ENCODE data around the gene ACOT8.
"Not testable (repeated sequence)": the region's sequence is repeated elsewhere in the genome, so short reads cannot be mapped to it uniquely, and the experiment has no call there.

The ACOT8 gene

DNA sequence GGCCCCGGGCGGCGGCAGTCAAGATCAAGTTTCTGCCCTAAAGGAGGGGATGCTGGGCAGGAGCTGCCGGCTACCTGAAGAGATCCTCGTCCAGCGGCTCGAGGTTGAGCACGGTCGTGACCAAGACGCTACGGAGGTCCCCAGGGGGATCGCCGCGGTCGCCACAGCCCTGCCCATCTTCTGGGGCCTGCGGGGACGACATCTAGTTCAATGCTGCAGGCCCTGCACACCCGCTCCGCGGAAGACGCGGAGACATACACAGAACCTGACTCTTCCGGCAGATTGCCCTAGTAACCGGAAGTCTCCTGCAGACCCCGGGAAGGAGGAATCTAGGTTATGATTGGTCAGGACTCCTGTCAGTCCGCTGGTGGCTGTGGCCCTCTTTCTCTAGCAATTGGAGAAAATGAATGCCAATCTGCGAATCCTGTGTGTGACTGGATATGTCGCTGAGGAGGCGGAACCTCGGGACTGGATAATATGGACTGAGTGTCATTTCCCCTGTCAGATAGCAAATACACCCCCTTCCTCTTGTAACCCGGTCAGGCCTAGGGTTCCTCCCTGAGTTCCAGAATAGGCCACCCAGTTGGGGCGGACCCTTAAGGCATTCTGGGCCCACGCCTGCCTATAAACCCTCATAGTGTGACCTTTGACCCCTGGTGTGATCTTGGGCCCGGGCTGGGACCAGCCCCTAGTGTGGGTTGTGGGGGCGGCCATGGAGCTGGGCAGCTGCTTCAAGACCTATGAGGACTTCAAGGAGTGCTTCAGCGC, at the start of gene ACOT8, which contains the start of gene ZSWIM3:
TSS of gene ACOT8 (minus strand) at position 279 of the 768 bp plus-strand sequence. CDS start at position 202, 77 bp downstream.
TSS of gene ZSWIM3 (plus strand) at position 501 of the 768 bp plus-strand sequence. CDS start at position 713, 212 bp downstream.
- TF ChIP-seq GATA1 (IDR thresholded peaks at IDR 0.05; ENCODE audit: low read depth, low read length) (no peak), POLR2A (IDR thresholded peaks at IDR 0.05; ENCODE audit: low read length) (peak; percentile 94)

DNA sequence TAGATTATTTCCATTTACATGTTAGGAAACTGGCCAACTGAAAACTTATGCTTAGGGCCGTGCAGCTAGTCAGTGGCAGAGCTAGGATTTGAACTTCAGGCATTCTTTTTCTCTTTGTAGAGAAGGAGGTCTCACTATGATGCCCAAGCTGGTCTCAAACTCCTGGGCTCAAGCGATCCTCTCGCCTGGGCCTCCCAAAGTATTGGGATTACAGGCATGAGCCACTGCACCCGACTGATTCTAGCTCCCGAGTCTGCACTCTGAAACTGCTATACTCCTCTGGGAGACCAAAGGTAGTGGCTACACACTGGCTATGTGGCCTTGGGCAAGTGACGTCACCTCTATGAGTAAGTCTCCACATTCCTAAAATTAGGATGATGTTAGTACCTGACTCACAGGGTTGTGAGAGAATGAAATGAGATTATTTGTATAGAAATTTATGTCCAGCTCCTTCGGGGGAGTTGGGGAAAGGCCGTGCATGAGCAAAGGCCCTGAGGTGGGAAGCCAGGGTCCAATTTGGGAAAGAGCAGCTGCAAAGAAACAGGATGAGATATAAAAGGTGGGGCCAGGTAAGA, 48.4 kb upstream of the ACOT8 start:
- DNase-seq, result peak in 1 of 2 experiments; percentile 20
- TF ChIP-seq GATA1 (IDR thresholded peaks at IDR 0.05; ENCODE audit: low read depth, low read length) (no peak), POLR2A (IDR thresholded peaks at IDR 0.05; ENCODE audit: low read length) (no peak)

More for the DNA sequence above, at the start of gene ACOT8, which contains the start of gene ZSWIM3:
- DNase-seq, result peak; percentile 99 to 100

DNA sequence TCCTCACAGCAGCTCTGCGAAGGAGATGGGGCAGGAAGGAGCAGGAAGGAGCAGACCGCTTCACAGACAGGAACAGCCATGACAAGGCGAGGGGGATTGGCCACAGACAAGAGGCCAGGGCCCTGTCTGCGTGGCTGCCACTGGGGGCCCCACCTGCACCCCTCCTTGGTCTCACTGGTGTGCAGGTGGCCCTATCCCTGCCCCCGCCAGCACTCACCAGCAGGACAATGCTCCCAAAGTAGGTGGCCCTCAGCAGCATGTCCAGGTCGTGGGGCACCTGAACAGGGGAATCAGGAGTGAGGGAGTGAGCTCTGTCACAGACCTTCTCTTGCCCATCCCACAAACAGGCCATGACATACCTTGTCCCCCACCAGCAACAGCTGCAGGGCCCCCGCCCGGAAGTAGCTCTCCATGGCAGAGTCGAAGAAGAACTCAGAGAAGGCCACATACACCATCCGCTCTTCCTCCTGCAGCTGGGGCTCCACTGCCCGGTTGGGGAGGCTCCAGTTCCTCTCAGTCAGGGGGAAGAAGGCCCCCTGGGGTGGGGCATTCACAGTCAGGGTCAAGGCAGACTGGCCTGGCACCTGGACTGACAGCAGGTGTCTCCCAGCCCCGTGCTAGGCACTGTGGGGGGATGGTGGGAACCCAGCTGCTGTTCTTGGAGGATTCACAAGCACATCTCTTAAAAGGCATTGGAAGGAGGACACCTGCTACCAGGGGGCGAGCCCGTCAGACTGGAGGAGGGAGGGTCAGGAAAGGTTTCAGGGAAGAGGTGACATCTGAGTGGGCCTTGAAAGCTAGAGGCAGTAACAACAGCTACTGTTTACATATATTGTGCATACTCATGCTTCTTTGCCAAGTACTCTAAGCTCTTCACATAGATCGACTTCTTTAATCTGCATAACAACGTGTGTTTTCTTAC, 47.7 kb upstream of the ACOT8 start:
- no peak for TF ChIP-seq GATA1 (IDR thresholded peaks at IDR 0.05; ENCODE audit: low read depth, low read length)
- no peak for TF ChIP-seq POLR2A (IDR thresholded peaks at IDR 0.05; ENCODE audit: low read length)
- no peak for DNase-seq

DNA sequence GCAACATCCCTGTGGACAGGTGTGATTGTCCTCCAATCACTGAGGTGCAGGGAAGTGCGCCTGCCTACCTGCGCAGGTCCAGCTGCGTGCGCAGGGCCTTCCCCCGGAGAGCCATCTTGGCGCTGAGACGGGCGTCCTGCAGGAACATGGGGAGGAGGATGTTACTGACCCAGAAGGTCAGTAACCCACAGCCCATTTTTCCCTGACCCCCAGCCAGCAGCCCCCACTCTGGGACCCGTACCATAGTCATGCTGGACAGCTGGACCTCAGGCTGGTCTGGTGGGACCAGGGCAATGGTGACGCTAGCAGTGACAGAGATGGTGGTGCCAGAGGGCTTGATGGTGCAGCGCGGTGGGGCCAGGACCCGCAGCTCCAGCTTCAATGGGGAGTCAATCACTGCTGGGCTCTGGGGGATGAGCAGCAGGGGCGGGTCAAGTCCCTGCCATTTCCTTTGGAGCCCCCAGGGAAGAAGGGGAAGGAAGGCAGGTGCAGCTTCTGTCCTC, 45.1 kb upstream of the ACOT8 start:
- TF ChIP-seq GATA1 (IDR thresholded peaks at IDR 0.05; ENCODE audit: low read depth, low read length) (no peak), POLR2A (IDR thresholded peaks at IDR 0.05; ENCODE audit: low read length) (no peak)
- no peak for DNase-seq

DNA sequence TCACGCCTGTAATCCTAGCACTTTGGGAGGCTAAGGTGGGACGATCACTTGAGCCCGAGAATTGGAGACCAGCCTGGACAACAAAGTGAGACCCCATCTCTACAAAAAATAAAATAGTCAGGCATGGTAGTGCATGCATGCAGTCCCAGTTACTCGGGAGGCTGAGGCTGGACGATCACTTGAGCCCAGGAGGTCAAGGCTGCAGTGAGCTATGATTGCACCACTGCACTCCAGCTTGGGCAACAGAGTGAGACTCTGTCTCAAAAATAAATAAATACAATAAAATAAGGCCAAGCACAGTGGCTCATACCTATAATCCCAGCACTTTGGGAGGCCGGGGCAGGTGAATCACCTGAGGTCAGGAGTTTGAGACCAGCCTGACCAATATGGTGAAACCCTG, 44.1 kb upstream of the ACOT8 start:
- DNase-seq, result not testable (repeated sequence)

DNA sequence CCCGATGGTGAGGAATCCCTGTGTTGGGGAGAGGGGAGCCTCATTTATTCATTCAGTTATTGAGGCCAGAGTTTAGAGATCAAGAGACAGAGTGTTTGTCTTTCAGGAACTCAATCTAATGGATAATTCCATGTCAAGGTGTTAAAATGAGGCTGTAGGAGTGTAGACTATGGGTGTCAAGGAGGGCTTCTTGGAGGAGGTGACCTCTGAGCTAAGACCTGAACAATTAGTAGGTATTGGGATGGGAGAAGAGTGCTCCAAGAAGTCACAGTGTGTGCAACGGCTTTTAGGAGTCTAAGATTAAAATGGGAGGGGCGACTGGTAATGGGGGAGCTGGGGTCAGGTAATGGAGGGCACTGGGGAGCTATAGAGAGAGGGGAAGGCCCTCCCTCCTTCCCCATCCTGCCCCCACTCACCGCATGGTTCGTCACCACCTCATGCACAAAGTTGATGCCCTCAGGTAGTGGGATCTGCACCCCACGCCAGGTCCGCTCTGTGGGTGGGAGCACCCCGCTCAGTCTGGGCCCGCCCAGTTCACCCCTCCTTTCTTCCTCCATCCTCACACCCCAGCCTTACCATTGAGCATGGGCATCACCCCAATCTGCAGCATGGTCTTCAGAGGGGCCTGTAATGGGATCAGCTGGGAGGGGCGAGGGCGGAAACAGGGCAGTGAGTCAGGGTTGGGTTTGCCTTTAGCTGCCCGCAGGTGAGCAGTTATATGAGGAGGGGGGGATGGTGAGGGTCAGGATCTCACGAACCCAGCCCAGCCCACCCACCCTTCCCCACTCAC, 42.0 kb upstream of the ACOT8 start:
- DNase-seq, result no peak
- no peak for TF ChIP-seq GATA1 (IDR thresholded peaks at IDR 0.05; ENCODE audit: low read depth, low read length)
- TF ChIP-seq POLR2A (IDR thresholded peaks at IDR 0.05; ENCODE audit: low read length), result no peak

DNA sequence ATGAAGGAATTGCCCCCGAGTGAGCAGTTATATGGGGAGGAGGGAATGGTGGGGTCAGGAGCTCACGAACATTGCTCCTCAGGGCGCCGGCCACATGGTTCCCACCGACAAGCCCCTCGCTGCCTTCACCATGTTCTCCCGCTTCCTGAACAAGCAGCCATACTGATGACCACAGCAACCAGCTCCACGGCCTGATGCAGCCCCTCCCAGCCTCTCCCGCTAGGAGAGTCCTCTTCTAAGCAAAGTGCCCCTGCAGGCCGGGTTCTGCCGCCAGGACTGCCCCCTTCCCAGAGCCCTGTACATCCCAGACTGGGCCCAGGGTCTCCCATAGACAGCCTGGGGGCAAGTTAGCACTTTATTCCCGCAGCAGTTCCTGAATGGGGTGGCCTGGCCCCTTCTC, 41.1 kb upstream of the ACOT8 start:
- TF ChIP-seq POLR2A (IDR thresholded peaks at IDR 0.05; ENCODE audit: low read length), result no peak
- no peak for DNase-seq

DNA sequence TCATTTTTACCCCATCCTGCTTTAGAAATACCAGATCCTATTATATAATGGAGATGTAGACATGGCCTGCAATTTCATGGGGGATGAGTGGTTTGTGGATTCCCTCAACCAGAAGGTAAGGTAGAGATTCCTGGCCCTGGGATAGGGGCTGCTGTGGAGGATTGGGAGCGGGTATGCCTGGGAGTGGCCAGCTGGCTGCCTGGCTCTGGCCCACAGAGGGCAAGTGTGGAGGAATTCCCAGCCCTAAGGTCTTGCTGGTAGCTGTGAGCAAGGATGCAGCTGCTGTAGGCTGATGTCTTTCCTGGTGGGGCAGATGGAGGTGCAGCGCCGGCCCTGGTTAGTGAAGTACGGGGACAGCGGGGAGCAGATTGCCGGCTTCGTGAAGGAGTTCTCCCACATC, 40.5 kb upstream of the ACOT8 start:
- no peak for DNase-seq
- no peak for TF ChIP-seq POLR2A (IDR thresholded peaks at IDR 0.05; ENCODE audit: low read length)
- TF ChIP-seq GATA1 (IDR thresholded peaks at IDR 0.05; ENCODE audit: low read depth, low read length), result no peak

DNA sequence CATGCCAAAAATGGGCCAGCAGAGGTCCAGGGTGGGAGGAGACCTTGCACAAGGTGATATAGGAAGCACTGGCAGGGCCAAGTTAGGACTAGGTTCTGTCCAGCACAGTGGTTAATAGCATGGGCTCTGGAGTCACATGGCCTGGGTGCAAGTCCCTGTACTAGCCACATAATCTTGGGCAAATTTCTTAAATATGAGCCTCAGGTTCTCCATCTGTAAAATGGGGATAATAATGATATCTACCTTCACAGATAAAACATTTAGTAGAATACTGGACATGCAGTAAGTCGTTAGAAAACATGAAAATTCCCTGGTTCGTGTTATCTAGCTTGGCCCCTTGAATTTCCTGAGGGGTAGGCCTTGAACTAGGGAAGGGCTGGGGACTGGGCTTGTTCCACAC, 40.1 kb upstream of the ACOT8 start:
- TF ChIP-seq GATA1 (IDR thresholded peaks at IDR 0.05; ENCODE audit: low read depth, low read length) (no peak), POLR2A (IDR thresholded peaks at IDR 0.05; ENCODE audit: low read length) (no peak)
- no peak for DNase-seq

DNA sequence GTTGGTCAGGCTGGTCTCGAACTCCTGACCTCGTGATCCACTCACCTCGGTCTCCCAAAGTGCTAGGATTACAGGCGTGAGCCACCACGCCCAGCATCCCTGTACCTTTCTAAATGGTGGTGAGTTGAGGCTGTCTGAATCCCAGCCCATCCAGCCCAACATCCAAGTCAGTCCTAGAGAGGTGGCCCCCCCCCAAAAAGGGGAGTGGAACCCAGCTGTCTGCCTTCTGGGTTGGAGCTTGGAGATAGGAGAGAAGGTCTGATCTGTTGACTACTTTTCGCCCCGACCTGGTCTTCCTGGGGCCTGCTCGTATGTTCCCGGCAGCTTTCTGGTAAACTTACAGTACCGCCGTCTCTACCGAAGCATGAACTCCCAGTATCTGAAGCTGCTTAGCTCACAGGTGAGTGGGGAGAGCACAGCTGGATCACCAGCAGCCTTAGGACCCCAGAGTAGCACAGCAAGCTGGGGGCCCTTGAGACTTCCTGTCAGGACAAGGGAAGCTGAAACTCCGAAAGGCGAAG, 39.5 kb upstream of the ACOT8 start:
- TF ChIP-seq GATA1 (IDR thresholded peaks at IDR 0.05; ENCODE audit: low read depth, low read length), result no peak
- TF ChIP-seq POLR2A (IDR thresholded peaks at IDR 0.05; ENCODE audit: low read length), result no peak
- no peak for DNase-seq

DNA sequence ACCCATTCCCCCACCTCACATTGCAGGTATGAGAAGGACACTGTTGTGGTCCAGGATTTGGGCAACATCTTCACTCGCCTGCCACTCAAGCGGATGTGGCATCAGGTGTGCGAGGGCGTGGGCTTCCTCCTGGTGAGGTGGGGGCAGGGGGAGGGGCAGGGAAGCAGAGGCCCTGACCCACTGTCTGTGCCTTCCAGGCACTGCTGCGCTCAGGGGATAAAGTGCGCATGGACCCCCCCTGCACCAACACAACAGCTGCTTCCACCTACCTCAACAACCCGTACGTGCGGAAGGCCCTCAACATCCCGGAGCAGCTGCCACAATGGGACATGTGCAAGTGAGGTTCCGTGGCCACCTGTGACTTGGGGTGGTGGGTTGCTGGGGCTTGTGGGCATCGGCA, 37.6 kb upstream of the ACOT8 start:
- TF ChIP-seq GATA1 (IDR thresholded peaks at IDR 0.05; ENCODE audit: low read depth, low read length), result no peak
- TF ChIP-seq POLR2A (IDR thresholded peaks at IDR 0.05; ENCODE audit: low read length), result no peak
- no peak for DNase-seq

DNA sequence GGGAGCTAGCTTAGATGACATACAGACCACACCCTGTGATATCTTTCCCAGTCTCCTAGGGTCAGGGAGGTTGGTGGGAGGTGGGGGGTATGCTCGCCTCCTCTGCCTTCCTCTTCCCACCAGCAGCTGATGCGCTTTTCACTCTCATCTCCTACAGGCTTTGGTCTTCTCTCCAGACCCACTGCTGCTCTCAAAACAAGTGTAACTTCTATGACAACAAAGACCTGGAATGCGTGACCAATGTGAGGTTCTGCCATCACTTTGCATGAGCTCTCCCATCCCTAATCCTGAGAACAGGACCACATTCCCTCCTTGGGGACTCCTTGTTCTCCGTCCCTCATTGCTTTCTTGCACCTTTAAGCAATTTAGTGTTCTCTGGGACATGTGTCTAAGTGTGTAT, 36.6 kb upstream of the ACOT8 start:
- TF ChIP-seq GATA1 (IDR thresholded peaks at IDR 0.05; ENCODE audit: low read depth, low read length), result no peak
- no peak for TF ChIP-seq POLR2A (IDR thresholded peaks at IDR 0.05; ENCODE audit: low read length)

More for the DNA sequence above, 36.6 kb upstream of the ACOT8 start:
- no peak for DNase-seq

All from erythroblast (primary cell).